ENCODE results near the gene NKPD1. TPM values are rescaled to one million over a fixed set of nuclear protein-coding genes. Genes with fewer than 3 reads are reported as not detected.

Gene NKPD1
- total and polyA plus RNA-seq, 10 of the 15 experiments (the other 5 are each of a cell fraction or from before 2014, with no cell fraction given): 0.05 to 0.18 (median 0.06) TPM; not detected in 7

- ChIA-PET CTCF (interaction anchor here (0.8 to 4.5 kb wide), 15 partner anchors 8 to 223 kb away, joined by 3 to 39 read pairs (median 6); partner anchors contain the start of genes BLOC1S3, GEMIN7, PPP1R37 and TRAPPC6A), SMC1A (ENCODE audit: uncharacterized antibody, unreplicated experiment) (interaction anchor here (0.9 to 4.6 kb wide), 6 partner anchors 9 to 60 kb away, joined by 3 to 39 read pairs (median 4); no protein-coding TSS in a partner anchor)
- TF ChIP-seq ATF3 (IDR thresholded peaks at IDR 0.05; ENCODE audit: borderline replicate concordance, extremely low read depth, low read depth, low read length): no peak
- TF ChIP-seq HSF1 (IDR thresholded peaks at IDR 0.05; ENCODE audit: low read depth, low read length): no peak
- no peak for TF ChIP-seq MYB (IDR thresholded peaks at IDR 0.05; ENCODE audit: borderline replicate concordance, low read depth, low read length)
- TF ChIP-seq SUPT20H (IDR thresholded peaks at IDR 0.05; ENCODE audit: borderline replicate concordance, control insufficient read depth, low read depth, low read length): no peak
Measured at GRCh38 chr19:45126654-45127053, 34.1 kb downstream of the NKPD1 start.

More at GRCh38 chr19:45126654-45127053, 34.1 kb downstream of the NKPD1 start:
- no peak for FAIRE-seq
- no TSS peak for BruUV-seq (replicated peaks)
- Histone ChIP-seq H3K27ac (ENCODE audit: control insufficient read depth, insufficient read depth) (no peak overlapping the region), H3K4me2 (ENCODE audit: control insufficient read depth, insufficient read depth) (no peak overlapping the region), H3K79me2 (ENCODE audit: control insufficient read depth, insufficient read depth, low read length) (peaks cover 30% of the 10 kb centered on the region), H3K4me3 (no peak overlapping the region), H3K4me1 (ENCODE audit: control insufficient read depth, insufficient read depth, low read length) (peaks cover 15% of the 10 kb centered on the region), H3K27me3 (replicated peaks in 1 of 2; ENCODE audit: control insufficient read depth in 2 of 2, insufficient read depth in 2 of 2, low read length in 1 of 2) (no peaks in the 10 kb centered on the region), H2AFZ (ENCODE audit: control insufficient read depth, low read depth, low read length) (no peak overlapping the region), H3K36me3 (ENCODE audit: control insufficient read depth in 2 of 2, insufficient read depth in 2 of 2, low read length in 1 of 2) (peaks cover 0 to 11% of the 10 kb centered on the region in 2 experiments; a peak in 3 of 4 replicates), H3K9me3 (replicated peaks; ENCODE audit: control insufficient read depth, insufficient read depth, low read length) (no peaks in the 10 kb centered on the region), H3K9ac (ENCODE audit: control insufficient read depth, insufficient read depth, low read length) (no peak overlapping the region), H4K20me1 (ENCODE audit: control insufficient read depth, insufficient read depth) (no peaks in the 10 kb centered on the region)
- WGBS (ENCODE audit: insufficient coverage, insufficient replicate concordance, low lambda C conversion rate, missing lambda C conversion rate): 92% methylated on average over 7 of the region's 7 CpGs
- ATAC-seq: no peak
- RAD21 ChIA-PET (ENCODE audit: unreplicated experiment): interaction anchor here (0.7 to 2.7 kb wide), 4 partner anchors 10 to 67 kb away, joined by 3 to 12 read pairs (median 4); no protein-coding TSS in a partner anchor
- DNase-seq (ENCODE audit: low read depth, low spot score): no peak
- intact Hi-C loops (cut with micrococcal nuclease; ENCODE audit: unreplicated experiment) (loop anchor here (2.0 kb wide), 1 partner anchor 34 kb away; the partner anchor contains the start of gene PPP1R37), in situ Hi-C loops (cut with MboI) (no loop called here)
- POLR2A ChIA-PET: interaction anchor here (0.6 to 0.8 kb wide), 2 partner anchors 9 to 45 kb away, joined by 3 to 4 read pairs; no protein-coding TSS in a partner anchor
